MM.1S (cell line): Measurements from ENCODE around the gene CNBD2.
"Not testable (repeated sequence)": the region's sequence is repeated elsewhere in the genome, so short reads cannot be mapped to it uniquely, and the experiment has no call there.

ENCODE experiments used
- DNase-seq: peaks from one replicate; pipeline ENCODE4 v3.0.0-alpha.2; 2015
- H2AFZ ChIP-seq: fragments of 300-600 bp; sonication (generic); 2 replicates; pipeline ENCODE4 v1.6.0; 2016; ENCODE audit warnings: antibody characterized with exemption, low read length
- H3F3A ChIP-seq: fragments of 300-600 bp; sonication (generic); 2 replicates; pipeline ENCODE4 v1.6.1; 2016; ENCODE audit warnings: mild to moderate bottlenecking, antibody characterized with exemption, low read length, moderate library complexity, mixed read lengths; ENCODE audit not compliant: insufficient read depth
- H3K27ac ChIP-seq: fragments of 300-600 bp; sonication (generic); 2 replicates; pipeline ENCODE4 v1.5.1; 2016; ENCODE audit warnings: mild to moderate bottlenecking, low read length
- H3K27me3 ChIP-seq: fragments of 300-600 bp; sonication (generic); replicated peaks from 2 replicates; pipeline ENCODE4 v1.6.0; 2016; ENCODE audit warnings: low read length; ENCODE audit not compliant: insufficient read depth
- H3K36me3 ChIP-seq: fragments of 300-600 bp; sonication (generic); replicated peaks from 2 replicates; pipeline ENCODE4 v1.6.1; 2016; ENCODE audit warnings: mild to moderate bottlenecking, low read length, mixed read lengths; ENCODE audit not compliant: insufficient read depth
- H3K4me1 ChIP-seq: fragments of 300-600 bp; sonication (generic); 2 replicates; pipeline ENCODE4 v1.6.1; 2016; ENCODE audit warnings: low read length, mixed read lengths
- H3K4me2 ChIP-seq: fragments of 300-600 bp; sonication (generic); 2 replicates; pipeline ENCODE4 v1.6.0; 2016; ENCODE audit warnings: low read depth, low read length
- H3K4me3 ChIP-seq: fragments of 300-600 bp; sonication (generic); 2 replicates; pipeline ENCODE4 v1.5.1; 2016; ENCODE audit warnings: low read length, mixed read lengths
- H3K79me2 ChIP-seq: fragments of 300-600 bp; sonication (generic); 2 replicates; pipeline ENCODE4 v1.6.1; 2016; ENCODE audit warnings: mixed run types, low read length, mixed read lengths
- H3K9ac ChIP-seq: fragments of 300-600 bp; sonication (generic); 2 replicates; pipeline ENCODE4 v1.6.1; 2016; ENCODE audit warnings: low read length, mixed read lengths
- H3K9me2 ChIP-seq: fragments of 300-600 bp; sonication (generic); replicated peaks from 2 replicates; pipeline ENCODE4 v1.6.1; 2016; ENCODE audit warnings: mild to moderate bottlenecking, low read length, mixed read lengths; ENCODE audit not compliant: insufficient read depth
- H3K9me3 ChIP-seq: fragments of 300-600 bp; sonication (generic); replicated peaks from 2 replicates; pipeline ENCODE4 v1.6.1; 2016; ENCODE audit warnings: mild to moderate bottlenecking, low read length, mixed read lengths; ENCODE audit not compliant: insufficient read depth
- H4K20me1 ChIP-seq: fragments of 300-600 bp; sonication (generic); 2 replicates; pipeline ENCODE4 v1.6.1; 2016; ENCODE audit warnings: mild to moderate bottlenecking, low read length, moderate library complexity, mixed read lengths; ENCODE audit not compliant: insufficient read depth
- EZH2 ChIP-seq: fragments of 300-600 bp; sonication (generic); optimal IDR thresholded peaks from 2 replicates; pipeline ENCODE3; 2017; ENCODE audit warnings: low read depth, mild to moderate bottlenecking, antibody characterized with exemption, low read length, mixed read lengths
- EZH2phosphoT487 ChIP-seq: fragments of 300-600 bp; sonication (generic); IDR thresholded peaks from 2 replicates; pipeline ENCODE4 v1.6.1; 2018; ENCODE audit warnings: antibody characterized with exemption, low read length
- TF ChIP-seq, protein P1 (sequence below): fragments of 300-600 bp; sonication (generic); IDR thresholded peaks from 2 replicates; pipeline ENCODE4 v1.5.1; 2016; ENCODE audit warnings: antibody characterized with exemption, low read length, mixed read lengths

Gene CNBD2

DNA sequence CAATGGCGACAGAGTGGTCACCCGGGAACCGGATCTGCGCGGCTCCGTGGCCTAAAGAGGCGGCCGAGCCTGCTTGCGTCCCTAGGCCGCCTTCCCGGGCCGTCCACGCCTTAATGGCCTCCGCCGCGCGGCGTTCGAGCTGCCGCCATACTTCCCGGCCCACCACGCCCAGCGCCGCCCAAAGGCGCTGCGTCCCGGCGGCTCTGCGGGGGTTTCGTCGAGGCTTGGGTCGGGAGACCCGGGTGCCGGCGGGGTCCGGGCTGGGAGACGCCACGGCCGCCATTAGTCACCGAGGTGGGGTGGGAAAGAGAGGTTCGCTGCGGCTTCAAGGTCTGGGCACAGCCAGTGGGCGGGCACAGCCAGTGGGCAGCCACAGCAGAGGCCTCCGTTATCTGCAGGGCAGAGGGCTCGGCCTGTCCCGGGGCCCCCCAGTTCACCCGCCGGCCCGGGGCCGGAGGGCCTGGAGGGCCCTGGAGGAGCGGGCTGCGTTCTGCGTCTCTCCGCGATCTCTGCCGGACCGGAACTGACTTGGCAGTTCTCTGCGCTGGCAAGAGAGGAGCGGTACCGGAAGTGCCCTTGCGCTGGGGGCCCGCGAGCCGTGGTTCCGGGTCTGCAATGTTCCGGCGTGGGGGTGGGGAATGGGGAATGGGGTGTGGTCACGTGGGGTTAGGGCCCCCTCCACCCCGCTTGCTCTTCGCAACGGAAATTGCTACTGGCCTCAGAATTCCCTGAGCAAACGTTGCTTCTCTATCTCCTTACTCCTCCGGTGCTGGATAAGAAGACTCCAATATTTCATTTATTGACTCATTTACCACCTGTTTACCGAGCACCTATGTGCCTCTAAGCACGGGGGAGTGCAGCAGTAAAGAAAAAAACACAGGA lies 82.3 kb downstream of the CNBD2 start:
- peaks cover 44% of the 10 kb centered on the region for H3K79me2 ChIP-seq
- H2AFZ ChIP-seq, result peak overlapping the region; percentile 97
- no peaks in the 10 kb centered on the region for H3K27me3 ChIP-seq
- H3K4me2 ChIP-seq, result peak overlapping the region; percentile 62
- H3K36me3 ChIP-seq, result no peaks in the 10 kb centered on the region
- TF ChIP-seq EZH2phosphoT487 (no peak), EZH2 (no peak)
- TF ChIP-seq, protein P1, sequence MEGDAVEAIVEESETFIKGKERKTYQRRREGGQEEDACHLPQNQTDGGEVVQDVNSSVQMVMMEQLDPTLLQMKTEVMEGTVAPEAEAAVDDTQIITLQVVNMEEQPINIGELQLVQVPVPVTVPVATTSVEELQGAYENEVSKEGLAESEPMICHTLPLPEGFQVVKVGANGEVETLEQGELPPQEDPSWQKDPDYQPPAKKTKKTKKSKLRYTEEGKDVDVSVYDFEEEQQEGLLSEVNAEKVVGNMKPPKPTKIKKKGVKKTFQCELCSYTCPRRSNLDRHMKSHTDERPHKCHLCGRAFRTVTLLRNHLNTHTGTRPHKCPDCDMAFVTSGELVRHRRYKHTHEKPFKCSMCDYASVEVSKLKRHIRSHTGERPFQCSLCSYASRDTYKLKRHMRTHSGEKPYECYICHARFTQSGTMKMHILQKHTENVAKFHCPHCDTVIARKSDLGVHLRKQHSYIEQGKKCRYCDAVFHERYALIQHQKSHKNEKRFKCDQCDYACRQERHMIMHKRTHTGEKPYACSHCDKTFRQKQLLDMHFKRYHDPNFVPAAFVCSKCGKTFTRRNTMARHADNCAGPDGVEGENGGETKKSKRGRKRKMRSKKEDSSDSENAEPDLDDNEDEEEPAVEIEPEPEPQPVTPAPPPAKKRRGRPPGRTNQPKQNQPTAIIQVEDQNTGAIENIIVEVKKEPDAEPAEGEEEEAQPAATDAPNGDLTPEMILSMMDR, result no peak
- H3K4me1 ChIP-seq, result peaks cover 5% of the 10 kb centered on the region; the same call in 1 of the 2 replicates
- H3K9me3 ChIP-seq, result no peaks in the 10 kb centered on the region
- peak; percentile 91 for DNase-seq
- H4K20me1 ChIP-seq, result peaks cover 19% of the 10 kb centered on the region
- 0 out of 2 replicates have a peak, but pooled peaks cover 3% of the 10 kb centered on the region for H3F3A ChIP-seq
- peak overlapping the region; percentile 99 for H3K9ac ChIP-seq
- no peaks in the 10 kb centered on the region for H3K9me2 ChIP-seq
- H3K4me3 ChIP-seq, result peak overlapping the region; percentile 89
- peak overlapping the region; percentile 82; the same call in 1 of the 2 replicates for H3K27ac ChIP-seq

DNA sequence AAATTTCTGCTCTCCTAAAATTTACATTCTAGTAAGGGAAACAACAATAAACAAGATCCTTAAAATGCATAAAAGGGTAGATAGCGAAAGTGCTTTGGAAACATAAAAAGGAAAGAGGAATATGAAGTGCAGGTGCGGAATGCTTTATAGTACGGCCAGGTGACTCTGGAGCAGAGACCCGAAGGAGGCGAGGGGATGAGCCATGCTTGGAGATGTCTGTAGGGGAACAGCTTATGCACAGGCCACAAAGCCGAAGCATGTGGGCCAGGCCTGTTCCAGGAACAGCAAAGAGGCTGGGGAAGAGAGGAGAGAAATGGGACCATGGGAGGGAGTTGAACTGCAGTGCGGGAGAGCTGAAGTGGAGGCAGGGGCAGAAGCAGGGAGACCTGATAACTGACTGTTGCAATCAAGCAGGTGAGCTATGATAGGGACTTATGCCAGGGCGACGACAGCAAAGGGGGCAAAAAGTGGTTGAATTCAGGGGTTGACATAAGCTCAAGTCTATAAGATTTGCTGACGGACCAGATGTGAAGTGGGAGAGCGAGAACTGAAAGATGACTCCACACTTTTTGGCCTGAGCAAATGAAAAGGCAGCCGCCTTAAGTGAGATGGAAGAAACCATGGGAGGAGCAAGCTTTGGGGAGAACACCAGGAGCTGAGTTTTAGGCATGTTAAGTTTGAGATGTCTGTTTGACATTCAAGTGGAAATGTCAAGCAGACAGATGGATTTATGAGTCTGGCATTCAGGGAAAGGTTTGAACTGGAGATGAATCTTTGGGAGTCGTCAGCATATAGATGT lies 83.1 kb downstream of the CNBD2 start:
- H3K36me3 ChIP-seq, result no peaks in the 10 kb centered on the region
- H3K27me3 ChIP-seq, result no peaks in the 10 kb centered on the region
- peak overlapping the region; percentile 97 for H2AFZ ChIP-seq
- TF ChIP-seq EZH2phosphoT487, result no peak
- TF ChIP-seq, protein P1, result no peak
- no peak for TF ChIP-seq EZH2
- peak overlapping the region; percentile 62 for H3K4me2 ChIP-seq
- peaks cover 39% of the 10 kb centered on the region for H3K79me2 ChIP-seq
- H3K4me3 ChIP-seq, result peak overlapping the region; percentile 89
- DNase-seq, result no peak
- no peaks in the 10 kb centered on the region for H3K9me3 ChIP-seq
- H4K20me1 ChIP-seq, result peaks cover 12% of the 10 kb centered on the region; the same call in 1 of the 2 replicates
- peak overlapping the region; percentile 99; the same call in 1 of the 2 replicates for H3K9ac ChIP-seq
- H3K9me2 ChIP-seq, result no peaks in the 10 kb centered on the region
- H3K4me1 ChIP-seq, result peaks cover 10% of the 10 kb centered on the region
- H3F3A ChIP-seq, result peaks cover 7% of the 10 kb centered on the region
- H3K27ac ChIP-seq, result peak overlapping the region; percentile 82; the same call in 1 of the 2 replicates

DNA sequence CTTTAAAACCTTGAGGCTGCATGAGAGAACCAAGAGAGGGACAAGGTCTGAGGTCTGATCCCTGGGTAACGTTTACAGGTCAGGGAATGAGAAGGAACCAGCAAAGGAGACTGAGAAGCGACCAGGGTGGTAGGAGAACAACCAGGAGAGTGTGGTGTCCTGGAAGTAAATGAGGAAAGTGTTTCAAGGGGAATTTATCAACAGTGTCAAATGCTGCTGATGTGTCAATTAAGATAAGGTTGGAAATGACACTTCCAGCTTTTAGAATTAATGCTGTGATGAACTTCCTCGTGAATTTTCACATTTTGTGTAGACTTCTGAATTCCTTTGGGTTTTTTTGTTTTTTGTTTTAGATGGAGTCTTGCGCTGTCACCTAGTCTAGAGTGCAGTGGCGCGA lies 83.7 kb downstream of the CNBD2 start:
- no peak overlapping the region for H2AFZ ChIP-seq
- no peak overlapping the region for H3K27ac ChIP-seq

DNA sequence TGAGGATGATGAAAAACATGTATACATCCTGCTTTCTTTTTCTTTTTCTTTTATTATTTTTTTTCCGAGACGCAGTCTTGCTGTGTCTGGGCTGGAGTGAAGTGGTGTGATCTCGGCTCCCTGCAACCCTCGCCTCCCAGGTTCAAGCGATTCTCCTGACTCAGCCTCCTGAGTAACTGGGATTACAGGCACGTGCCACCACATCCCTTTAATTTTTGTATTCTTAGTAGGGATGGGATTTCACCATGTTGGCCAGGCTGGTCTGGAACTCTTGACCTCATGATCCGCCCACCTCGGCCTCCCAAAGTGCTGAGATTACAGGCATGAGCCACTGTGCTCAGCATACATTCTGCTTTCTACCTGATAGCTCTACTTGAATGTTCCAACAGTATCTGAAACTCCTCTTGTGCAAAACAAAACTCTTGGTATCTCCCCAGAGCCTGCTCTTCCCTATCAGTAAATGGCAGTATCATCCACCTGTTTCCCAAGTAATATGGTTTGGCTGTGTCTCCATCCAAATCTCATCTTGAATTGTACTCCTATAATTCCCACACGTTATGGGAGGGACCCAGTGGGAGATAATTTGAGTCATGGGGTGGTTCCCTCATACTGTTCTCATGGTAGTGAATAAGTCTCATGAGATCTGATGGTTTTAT lies 85.6 kb downstream of the CNBD2 start:
- not testable (repeated sequence) for H3K9ac ChIP-seq, H2AFZ ChIP-seq

More for the DNA sequence above, 83.7 kb downstream of the CNBD2 start:
- Histone ChIP-seq H3K27me3 (no peaks in the 10 kb centered on the region), H3K4me1 (peaks cover 13% of the 10 kb centered on the region), H3K36me3 (no peaks in the 10 kb centered on the region), H4K20me1 (peaks cover 12% of the 10 kb centered on the region; the same call in 1 of the 2 replicates), H3K4me2 (no peak overlapping the region), H3K9ac (no peak overlapping the region), H3F3A (peaks cover 10% of the 10 kb centered on the region), H3K79me2 (peaks cover 35% of the 10 kb centered on the region), H3K9me3 (no peaks in the 10 kb centered on the region), H3K4me3 (no peak overlapping the region), H3K9me2 (no peaks in the 10 kb centered on the region)
- TF ChIP-seq, protein P1, result no peak
- no peak for TF ChIP-seq EZH2phosphoT487
- no peak for TF ChIP-seq EZH2
- no peak for DNase-seq

More for the DNA sequence above, 85.6 kb downstream of the CNBD2 start:
- not testable (repeated sequence) for H4K20me1 ChIP-seq, H3K4me2 ChIP-seq, H3K27me3 ChIP-seq, H3K27ac ChIP-seq, H3K4me3 ChIP-seq, H3K36me3 ChIP-seq, DNase-seq, H3K9me3 ChIP-seq, H3K9me2 ChIP-seq
- Histone ChIP-seq H3K79me2 (peaks cover 17% of the 10 kb centered on the region), H3F3A (peaks cover 10% of the 10 kb centered on the region), H3K4me1 (peaks cover 13% of the 10 kb centered on the region)
